ENCODE data around the gene SRL.

Gene SRL

GRCh38 chr16:4240624-4241023 lies 1.3 kb downstream of the SRL start:
- no peak overlapping the region for H3K27ac ChIP-seq (ENCODE audit: low read length)
- H3K4me1 ChIP-seq (ENCODE audit: insufficient read depth, low read length), result 0 out of 2 replicates have a peak, but pooled peaks cover 2% of the 10 kb centered on the region
- no peaks in the 10 kb centered on the region for H3K27me3 ChIP-seq (ENCODE audit: insufficient read depth, low read length)
- H3K36me3 ChIP-seq (ENCODE audit: insufficient read depth, low read depth, low read length), result no peaks in the 10 kb centered on the region
- 0 out of 2 replicates have a peak, but pooled peaks cover 4% of the 10 kb centered on the region for H3K9me3 ChIP-seq (ENCODE audit: insufficient read depth, low read depth, low read length)
- 0 out of 2 replicates have a peak overlapping the region, but pooled peaks have one; percentile 21 for H3K9ac ChIP-seq (ENCODE audit: low read depth, low read length)
- H3K4me3 ChIP-seq (ENCODE audit: low read length), result no peak overlapping the region

- Histone ChIP-seq H3K4me3 (ENCODE audit: low read length) (no peak overlapping the region), H3K27ac (ENCODE audit: low read length) (no peak overlapping the region), H3K4me1 (ENCODE audit: insufficient read depth, low read length) (no peaks in the 10 kb centered on the region)
Measured at GRCh38 chr16:4239682-4240175, 2.2 kb downstream of the SRL start.

GRCh38 chr16:4239020-4239419 lies 2.9 kb downstream of the SRL start:
- no peak overlapping the region for H3K9ac ChIP-seq (ENCODE audit: low read depth, low read length)

More at GRCh38 chr16:4239682-4240175, 2.2 kb downstream of the SRL start:
- Histone ChIP-seq H3K36me3 (ENCODE audit: insufficient read depth, low read depth, low read length) (no peaks in the 10 kb centered on the region), H3K27me3 (ENCODE audit: insufficient read depth, low read length) (no peaks in the 10 kb centered on the region), H3K9ac (ENCODE audit: low read depth, low read length) (peak overlapping the region; percentile 21; the same call in 1 of the 2 replicates), H3K9me3 (ENCODE audit: insufficient read depth, low read depth, low read length) (0 out of 2 replicates have a peak, but pooled peaks cover 4% of the 10 kb centered on the region)

GRCh38 chr16:4233431-4233830 lies 8.4 kb downstream of the SRL start:
- no peaks in the 10 kb centered on the region for H3K27me3 ChIP-seq (ENCODE audit: insufficient read depth, low read length)
- no peaks in the 10 kb centered on the region for H3K36me3 ChIP-seq (ENCODE audit: insufficient read depth, low read depth, low read length)
- no peak overlapping the region for H3K27ac ChIP-seq (ENCODE audit: low read length)
- H3K4me3 ChIP-seq (ENCODE audit: low read length), result no peak overlapping the region
- H3K9me3 ChIP-seq (ENCODE audit: insufficient read depth, low read depth, low read length), result no peaks in the 10 kb centered on the region
- H3K4me1 ChIP-seq (ENCODE audit: insufficient read depth, low read length), result no peaks in the 10 kb centered on the region
- no peak overlapping the region for H3K9ac ChIP-seq (ENCODE audit: low read depth, low read length)

More at GRCh38 chr16:4239020-4239419, 2.9 kb downstream of the SRL start:
- H3K4me3 ChIP-seq (ENCODE audit: low read length), result no peak overlapping the region
- H3K4me1 ChIP-seq (ENCODE audit: insufficient read depth, low read length), result no peaks in the 10 kb centered on the region
- H3K27me3 ChIP-seq (ENCODE audit: insufficient read depth, low read length), result no peaks in the 10 kb centered on the region
- H3K36me3 ChIP-seq (ENCODE audit: insufficient read depth, low read depth, low read length), result no peaks in the 10 kb centered on the region
- H3K9me3 ChIP-seq (ENCODE audit: insufficient read depth, low read depth, low read length), result 0 out of 2 replicates have a peak, but pooled peaks cover 4% of the 10 kb centered on the region
- no peak overlapping the region for H3K27ac ChIP-seq (ENCODE audit: low read length)

- Histone ChIP-seq H3K4me3 (ENCODE audit: low read length) (no peak overlapping the region), H3K4me1 (ENCODE audit: insufficient read depth, low read length) (no peaks in the 10 kb centered on the region), H3K27me3 (ENCODE audit: insufficient read depth, low read length) (no peaks in the 10 kb centered on the region), H3K9ac (ENCODE audit: low read depth, low read length) (no peak overlapping the region), H3K36me3 (ENCODE audit: insufficient read depth, low read depth, low read length) (no peaks in the 10 kb centered on the region), H3K9me3 (ENCODE audit: insufficient read depth, low read depth, low read length) (no peaks in the 10 kb centered on the region), H3K27ac (ENCODE audit: low read length) (no peak overlapping the region)
Measured at GRCh38 chr16:4232541-4233386, 9.1 kb downstream of the SRL start.

- no peak overlapping the region for H3K9ac ChIP-seq (ENCODE audit: low read depth, low read length)
Measured at GRCh38 chr16:4231886-4232285, 10.0 kb downstream of the SRL start.

GRCh38 chr16:4231367-4231766 lies 10.5 kb downstream of the SRL start:
- H3K27me3 ChIP-seq (ENCODE audit: insufficient read depth, low read length), result no peaks in the 10 kb centered on the region

More at GRCh38 chr16:4231886-4232285, 10.0 kb downstream of the SRL start:
- Histone ChIP-seq H3K4me3 (ENCODE audit: low read length) (no peak overlapping the region), H3K36me3 (ENCODE audit: insufficient read depth, low read depth, low read length) (no peaks in the 10 kb centered on the region), H3K27ac (ENCODE audit: low read length) (no peak overlapping the region), H3K27me3 (ENCODE audit: insufficient read depth, low read length) (no peaks in the 10 kb centered on the region), H3K4me1 (ENCODE audit: insufficient read depth, low read length) (no peaks in the 10 kb centered on the region), H3K9me3 (ENCODE audit: insufficient read depth, low read depth, low read length) (no peaks in the 10 kb centered on the region)

GRCh38 chr16:4227040-4227332 lies 14.9 kb downstream of the SRL start:
- Histone ChIP-seq H3K36me3 (ENCODE audit: insufficient read depth, low read depth, low read length) (no peaks in the 10 kb centered on the region), H3K27ac (ENCODE audit: low read length) (no peak overlapping the region), H3K4me3 (ENCODE audit: low read length) (no peak overlapping the region), H3K27me3 (ENCODE audit: insufficient read depth, low read length) (no peaks in the 10 kb centered on the region), H3K4me1 (ENCODE audit: insufficient read depth, low read length) (no peaks in the 10 kb centered on the region), H3K9ac (ENCODE audit: low read depth, low read length) (no peak overlapping the region), H3K9me3 (ENCODE audit: insufficient read depth, low read depth, low read length) (no peaks in the 10 kb centered on the region)

More at GRCh38 chr16:4231367-4231766, 10.5 kb downstream of the SRL start:
- Histone ChIP-seq H3K27ac (ENCODE audit: low read length) (no peak overlapping the region), H3K4me1 (ENCODE audit: insufficient read depth, low read length) (no peaks in the 10 kb centered on the region), H3K9me3 (ENCODE audit: insufficient read depth, low read depth, low read length) (no peaks in the 10 kb centered on the region), H3K4me3 (ENCODE audit: low read length) (no peak overlapping the region), H3K36me3 (ENCODE audit: insufficient read depth, low read depth, low read length) (no peaks in the 10 kb centered on the region), H3K9ac (ENCODE audit: low read depth, low read length) (no peak overlapping the region)

GRCh38 chr16:4226251-4227039 lies 15.4 kb downstream of the SRL start:
- Histone ChIP-seq H3K27me3 (ENCODE audit: insufficient read depth, low read length) (no peaks in the 10 kb centered on the region), H3K27ac (ENCODE audit: low read length) (no peak overlapping the region), H3K36me3 (ENCODE audit: insufficient read depth, low read depth, low read length) (no peaks in the 10 kb centered on the region), H3K4me1 (ENCODE audit: insufficient read depth, low read length) (no peaks in the 10 kb centered on the region), H3K9me3 (ENCODE audit: insufficient read depth, low read depth, low read length) (no peaks in the 10 kb centered on the region), H3K4me3 (ENCODE audit: low read length) (no peak overlapping the region), H3K9ac (ENCODE audit: low read depth, low read length) (no peak overlapping the region)

- no peaks in the 10 kb centered on the region for H3K27me3 ChIP-seq (ENCODE audit: insufficient read depth, low read length)
- H3K36me3 ChIP-seq (ENCODE audit: insufficient read depth, low read depth, low read length), result no peaks in the 10 kb centered on the region
- no peak overlapping the region for H3K27ac ChIP-seq (ENCODE audit: low read length)
- no peaks in the 10 kb centered on the region for H3K4me1 ChIP-seq (ENCODE audit: insufficient read depth, low read length)
- H3K4me3 ChIP-seq (ENCODE audit: low read length), result no peak overlapping the region
- H3K9ac ChIP-seq (ENCODE audit: low read depth, low read length), result no peak overlapping the region
- no peaks in the 10 kb centered on the region for H3K9me3 ChIP-seq (ENCODE audit: insufficient read depth, low read depth, low read length)
Measured at GRCh38 chr16:4225075-4225474, 16.8 kb downstream of the SRL start.

- H3K4me1 ChIP-seq (ENCODE audit: insufficient read depth, low read length), result no peaks in the 10 kb centered on the region; the same call in 1 of the 2 replicates
Measured at GRCh38 chr16:4220358-4220757, 21.5 kb downstream of the SRL start.

More at GRCh38 chr16:4220358-4220757, 21.5 kb downstream of the SRL start:
- Histone ChIP-seq H3K27me3 (ENCODE audit: insufficient read depth, low read length) (no peaks in the 10 kb centered on the region), H3K9ac (ENCODE audit: low read depth, low read length) (no peak overlapping the region), H3K36me3 (ENCODE audit: insufficient read depth, low read depth, low read length) (no peaks in the 10 kb centered on the region), H3K4me3 (ENCODE audit: low read length) (no peak overlapping the region), H3K27ac (ENCODE audit: low read length) (no peak overlapping the region), H3K9me3 (ENCODE audit: insufficient read depth, low read depth, low read length) (no peaks in the 10 kb centered on the region)

Measured in iPS-20b (cell line).